ENCODE measurements around the gene CLCN7. TPM values are rescaled to one million over a fixed set of nuclear protein-coding genes. Genes with fewer than 3 reads are reported as not detected.

The CLCN7 gene
- total RNA-seq, 1 donor from 2014 or later, result 29.5 TPM

DNA sequence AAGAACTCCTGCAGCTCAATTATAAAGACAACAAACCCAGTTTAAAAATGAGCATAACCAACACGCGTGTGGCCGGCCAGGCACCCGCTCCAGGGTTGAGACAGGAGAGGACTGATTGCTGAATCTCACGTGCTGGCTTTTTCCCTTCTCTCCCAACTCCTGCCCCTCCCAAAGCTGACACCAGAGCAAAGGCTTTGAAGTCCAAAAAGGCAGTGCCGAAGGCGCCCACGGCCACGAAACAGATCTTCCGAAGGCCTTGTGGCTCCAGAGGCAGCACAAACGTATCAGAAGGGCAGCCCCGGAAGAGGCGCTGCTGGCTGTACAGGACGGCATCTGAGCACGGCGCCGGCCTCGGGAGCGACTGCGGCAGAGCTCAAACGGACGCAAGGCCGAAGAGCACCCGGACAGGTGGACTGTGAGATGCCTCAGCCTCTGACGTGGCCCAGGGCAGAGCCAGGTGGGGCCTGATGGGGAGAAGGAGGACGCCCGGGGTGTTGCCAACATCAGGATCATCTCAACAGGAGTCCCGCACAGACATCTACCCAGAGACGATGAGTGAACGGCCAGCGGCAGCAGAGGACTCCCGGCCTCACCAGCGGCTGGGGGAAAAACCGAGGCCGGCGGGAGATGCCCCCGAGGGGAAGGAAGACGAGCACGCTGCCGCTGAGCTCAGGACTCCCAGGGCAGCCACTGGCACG, 10.5 kb downstream of the CLCN7 start:
- DNase-seq, result no peak

GRCh38 chr16:1461146-1461545, 13.7 kb downstream of the CLCN7 start:
- peak; percentile 29 for DNase-seq

GRCh38 chr16:1460602-1461138, 14.2 kb downstream of the CLCN7 start:
- DNase-seq, result no peak

GRCh38 chr16:1459967-1460366, 14.9 kb downstream of the CLCN7 start:
- DNase-seq, result no peak

GRCh38 chr16:1458977-1459341, 15.9 kb downstream of the CLCN7 start:
- no peak for DNase-seq

GRCh38 chr16:1458336-1458976, 16.4 kb downstream of the CLCN7 start:
- no peak for DNase-seq

DNA sequence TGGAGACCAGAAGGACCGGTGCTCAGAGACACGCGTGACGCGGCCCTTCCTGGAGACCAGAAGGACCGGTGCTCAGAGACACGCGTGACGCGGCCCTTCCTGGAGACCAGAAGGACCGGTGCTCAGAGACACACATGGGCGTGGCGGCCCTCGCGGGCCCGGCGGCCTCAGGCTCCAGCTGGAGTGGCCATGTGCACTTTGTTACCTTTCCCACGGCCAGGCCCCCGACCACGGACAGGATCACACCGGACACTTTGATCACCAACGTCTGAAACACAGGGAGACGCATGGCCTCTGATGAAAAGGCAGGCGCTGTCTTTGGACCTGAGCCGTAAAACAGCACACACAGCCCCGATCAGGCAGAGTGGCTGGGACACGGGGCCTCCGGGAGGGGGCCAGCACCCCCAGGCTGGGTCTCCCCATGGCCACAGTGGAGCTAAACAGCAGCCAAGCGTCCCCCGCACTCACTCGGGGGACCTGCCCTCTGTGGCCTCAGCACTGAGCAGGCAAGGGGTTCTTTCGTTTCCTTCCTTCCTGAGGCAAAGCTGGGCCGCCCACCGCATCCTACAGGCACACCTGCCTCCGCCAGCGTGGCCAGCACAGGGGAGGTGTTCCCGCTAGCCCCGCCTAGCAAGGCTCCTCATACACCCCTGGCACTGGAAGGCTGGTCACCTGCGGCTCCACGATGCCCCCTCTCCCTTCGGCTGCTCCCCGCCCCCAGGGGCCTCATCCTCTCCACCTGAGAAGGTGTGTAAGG, 17.2 kb downstream of the CLCN7 start:
- no peak for DNase-seq

GRCh38 chr16:1456951-1457350, 17.9 kb downstream of the CLCN7 start:
- DNase-seq, result no peak

DNA sequence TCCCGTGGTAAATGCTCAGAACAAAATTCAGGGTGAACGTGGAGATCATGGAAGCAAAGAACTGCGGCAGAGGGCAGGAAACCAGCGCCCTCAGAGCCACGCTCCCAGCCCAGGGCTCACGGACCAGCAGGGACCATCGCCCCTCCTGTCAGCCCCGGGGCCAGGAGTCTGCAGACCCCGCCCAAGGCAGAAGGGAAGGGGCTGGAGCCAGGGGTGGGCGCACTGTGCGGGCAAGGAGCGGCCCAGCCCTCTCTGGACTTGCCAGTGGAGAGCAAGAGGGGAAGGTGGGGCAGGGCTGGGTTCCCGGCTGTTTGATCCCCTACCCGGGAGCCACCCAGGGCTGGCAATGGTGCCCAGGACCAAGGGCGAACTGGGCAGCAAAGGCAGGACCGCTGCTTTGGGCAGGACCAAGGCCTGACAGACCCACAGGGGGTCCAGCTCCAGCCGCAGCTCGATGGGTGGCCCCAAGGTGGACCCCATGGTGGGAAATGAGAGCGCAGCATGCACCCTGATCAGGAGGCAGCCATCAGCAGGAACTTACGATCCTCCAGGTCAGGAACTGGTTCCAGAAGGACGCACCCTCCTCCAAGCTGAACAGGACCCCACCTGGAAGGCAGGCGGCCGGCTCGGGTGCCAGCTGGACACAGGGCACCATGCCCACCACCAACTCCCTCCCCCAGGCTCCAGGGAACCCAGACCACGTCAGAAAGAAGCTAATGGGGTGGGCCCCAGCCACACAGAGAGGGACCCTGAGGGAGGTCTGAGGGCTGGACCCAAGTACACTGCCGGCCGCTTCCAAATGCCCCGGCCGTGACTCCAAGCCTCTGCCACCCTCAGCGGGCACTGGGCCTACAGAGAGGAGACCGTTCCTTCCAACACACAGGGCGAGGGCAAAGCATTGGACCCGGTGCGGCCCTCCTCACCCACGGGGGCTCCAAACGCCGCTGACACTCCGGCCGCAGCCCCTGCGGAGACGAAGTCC, 19.3 kb downstream of the CLCN7 start:
- no peak for DNase-seq

- no peak for DNase-seq
Observed at GRCh38 chr16:1454561-1454960, 20.3 kb downstream of the CLCN7 start.

DNA sequence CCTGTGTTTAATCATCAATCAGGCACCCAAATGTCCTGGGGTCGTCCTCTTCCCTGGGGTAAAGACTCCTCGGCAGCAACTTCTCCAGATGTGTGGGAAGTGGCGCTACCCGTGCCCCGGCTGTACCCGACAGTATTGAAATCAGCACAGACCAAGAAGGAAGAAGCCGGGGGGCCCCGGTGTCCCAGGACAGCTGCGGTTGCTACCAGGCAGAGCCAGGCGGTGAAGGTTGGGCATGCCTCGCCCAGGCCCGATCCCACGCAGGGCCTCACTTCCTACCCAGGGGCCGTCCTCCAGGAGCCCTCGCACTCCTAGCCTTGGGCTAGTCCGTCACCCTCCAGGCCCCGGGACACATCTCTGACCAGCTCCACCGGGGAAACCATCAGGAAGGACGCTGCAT, 21.5 kb downstream of the CLCN7 start:
- no peak for DNase-seq

- DNase-seq, result no peak
Observed at GRCh38 chr16:1452530-1452929, 22.3 kb downstream of the CLCN7 start.

DNA sequence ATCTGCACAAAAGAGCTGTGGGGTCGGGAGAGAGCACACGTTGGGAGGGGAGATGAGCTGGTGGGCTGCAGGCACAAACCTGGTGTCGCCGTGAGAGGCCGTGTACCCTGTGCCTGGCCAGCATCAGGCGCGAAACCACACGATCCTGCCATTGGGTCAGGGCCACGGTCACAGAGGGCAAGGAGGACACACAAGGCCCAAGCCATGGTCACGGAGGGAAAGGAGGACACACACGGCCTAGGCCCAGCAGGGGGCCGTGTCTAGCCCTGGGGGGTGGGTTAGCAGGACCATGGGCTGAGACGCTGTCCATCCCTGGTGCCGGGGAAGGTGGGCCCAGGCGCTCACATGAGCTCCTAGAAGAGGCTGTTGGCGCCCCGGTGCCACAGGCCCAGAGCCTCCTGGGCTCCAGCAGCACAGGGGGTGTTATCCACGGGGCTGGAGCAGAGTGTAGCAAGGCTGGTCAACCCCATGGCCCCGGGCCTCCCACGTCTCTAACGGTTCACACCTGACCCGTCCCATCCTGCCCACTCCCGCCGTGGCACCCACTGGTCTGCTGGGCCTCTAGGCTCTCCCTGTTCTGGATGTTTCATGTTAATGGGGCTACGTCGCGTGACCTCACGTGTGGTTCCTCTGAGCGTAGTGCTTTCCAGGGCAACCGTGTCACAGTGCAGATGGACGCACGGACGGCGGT, 23.0 kb downstream of the CLCN7 start:
- no peak for DNase-seq

DNA sequence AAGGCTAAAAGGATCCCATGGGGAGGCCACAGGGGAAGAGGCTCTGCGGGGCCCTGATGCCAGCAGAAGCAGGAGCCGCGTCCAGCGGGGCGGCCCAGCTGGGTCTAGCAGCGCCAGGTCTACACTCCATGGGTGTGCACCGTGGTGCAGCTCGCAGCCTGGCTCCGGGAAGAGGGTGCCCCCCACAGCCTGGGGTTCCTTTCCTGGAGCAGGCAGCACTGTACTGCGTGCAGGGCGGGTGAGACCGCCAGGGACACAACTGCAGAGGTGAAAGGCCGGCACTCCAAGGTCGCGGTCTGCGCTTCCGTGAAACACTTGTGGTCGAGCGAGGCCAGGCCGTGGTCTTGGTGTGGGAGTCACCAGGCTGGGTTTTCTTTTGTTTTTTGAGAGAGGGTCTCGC, 24.0 kb downstream of the CLCN7 start:
- DNase-seq, result no peak

- DNase-seq, result no peak
Observed at GRCh38 chr16:1450218-1450617, 24.6 kb downstream of the CLCN7 start.

- no peak for DNase-seq
Observed at GRCh38 chr16:1449201-1449788, 25.5 kb downstream of the CLCN7 start.

- DNase-seq, result no peak
Observed at GRCh38 chr16:1448536-1449116, 26.2 kb downstream of the CLCN7 start.

DNA sequence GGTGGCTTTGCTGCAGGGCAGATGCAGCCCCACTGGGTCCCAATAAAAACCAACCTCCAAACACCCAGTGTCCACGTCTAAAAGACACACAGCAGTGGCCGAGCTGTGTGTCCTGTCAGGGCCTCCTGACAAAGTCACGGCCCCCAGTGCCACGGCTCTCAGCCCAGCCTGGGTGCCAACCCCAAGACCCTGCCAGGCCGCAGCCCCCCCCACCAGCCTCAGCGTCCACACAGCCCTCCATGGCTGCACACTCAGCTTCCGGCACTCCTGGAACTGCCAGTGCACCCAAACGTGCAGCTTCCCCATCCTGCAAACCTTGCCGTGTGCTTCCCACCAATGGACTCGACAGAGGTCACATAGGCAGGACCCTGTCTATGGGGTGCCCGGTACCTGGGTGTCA, 26.9 kb downstream of the CLCN7 start:
- DNase-seq, result no peak

DNA sequence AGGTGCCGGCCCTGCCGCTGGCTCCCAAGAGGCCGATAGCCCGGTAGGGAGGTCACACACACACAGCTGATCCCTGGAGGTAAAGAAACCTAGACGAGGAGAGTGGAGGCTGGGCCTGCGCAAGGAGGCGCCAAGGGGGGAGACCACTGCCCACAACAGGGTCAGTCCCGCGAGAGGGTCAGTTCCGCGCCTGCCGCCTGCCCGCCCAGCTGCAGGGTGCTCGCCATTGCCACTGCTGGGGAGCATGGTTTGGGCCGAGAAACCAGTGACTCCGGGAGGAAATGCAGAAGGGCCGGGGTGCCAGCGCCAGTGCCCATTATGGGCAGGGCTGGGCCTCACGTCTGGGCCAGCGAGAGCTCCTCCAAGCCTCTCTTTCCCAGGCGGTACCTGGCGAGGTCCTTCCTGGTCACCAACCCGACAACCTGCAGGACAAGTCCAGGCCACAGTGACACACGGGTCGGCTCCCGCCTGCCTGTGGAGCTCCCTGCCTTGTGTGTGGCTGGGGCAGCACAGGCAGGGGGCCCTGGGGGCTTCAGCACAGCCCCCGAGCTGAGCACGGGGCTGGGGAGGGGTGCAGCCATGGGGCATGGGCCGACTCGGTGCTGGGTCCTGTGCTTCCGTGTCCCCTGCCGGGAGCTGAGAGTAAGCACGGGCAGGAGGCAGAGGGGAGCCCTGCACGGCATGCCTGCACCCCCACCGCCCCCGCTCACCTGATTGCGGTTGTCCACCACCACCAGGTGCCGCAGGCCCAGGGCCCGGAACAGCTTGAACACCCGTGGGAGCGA, 28.3 kb downstream of the CLCN7 start:
- no peak for DNase-seq

All from tongue (tissue), 2 donors.